Cardiac muscle cell (in vitro differentiated cells and primary cell): ENCODE measurements around the gene DCST2. TPM values are rescaled to one million over a fixed set of nuclear protein-coding genes. Genes with fewer than 3 reads are reported as not detected.

Experiments
- DNase-seq, 2 donors: peaks; one replicate each; pipeline versions ENCODE4 v3.0.0 to v3.0.0-alpha.2; 2010 to 2017; ENCODE audit warnings: low read depth in 1 of 2, low spot score in 1 of 2
- H3K27ac ChIP-seq: fragments of 200-600 bp; sonication (generic); 2 replicates; pipeline ENCODE4 v1.5.1; 2016
- H3K27me3 ChIP-seq: fragments of 200-600 bp; sonication (generic); 2 replicates; pipeline ENCODE4 v1.6.0; 2016; ENCODE audit warnings: control low read depth
- H3K36me3 ChIP-seq: fragments of 200-600 bp; sonication (generic); 2 replicates; pipeline ENCODE4 v1.5.1; 2016; ENCODE audit warnings: control low read depth
- H3K4me1 ChIP-seq: fragments of 200-600 bp; sonication (generic); 2 replicates; pipeline ENCODE4 v1.8.1; 2017; ENCODE audit warnings: low read depth, mild to moderate bottlenecking, mixed run types
- H3K4me3 ChIP-seq: fragments of 200-600 bp; sonication (generic); 2 replicates; pipeline ENCODE4 v1.5.1; 2016; ENCODE audit warnings: mild to moderate bottlenecking
- H3K9me3 ChIP-seq: fragments of 200-600 bp; sonication (generic); 2 replicates; pipeline ENCODE4 v1.5.1; 2017; ENCODE audit warnings: low read depth, mild to moderate bottlenecking, control low read depth
- polyA plus RNA-seq: library from polyadenylated mRNA; unstranded; fragments of >200 nt; fragmentation: Nextera tagmentation; extraction: Ambion mirVana; gene quantifications from 2 replicates; pipeline ENCODE4 v1.2.1, GENCODE V29; 2016
- total RNA-seq: library from RNA; depleted of rRNA; stranded (reverse); fragments of >200 nt; gene quantifications from 2 replicates; pipeline ENCODE4 v1.2.3, GENCODE V29; 2016
- TF ChIP-seq, protein P1 (sequence below): IDR thresholded peaks from 2 replicates; pipeline ENCODE4 v1.5.1; 2012; ENCODE audit warnings: low read depth, mild to moderate bottlenecking, low read length

The DCST2 gene
- total RNA-seq (4.3 and 5.4 TPM in 2 replicates), polyA plus RNA-seq (1.1 and 3.8 TPM in 2 replicates)

DNA sequence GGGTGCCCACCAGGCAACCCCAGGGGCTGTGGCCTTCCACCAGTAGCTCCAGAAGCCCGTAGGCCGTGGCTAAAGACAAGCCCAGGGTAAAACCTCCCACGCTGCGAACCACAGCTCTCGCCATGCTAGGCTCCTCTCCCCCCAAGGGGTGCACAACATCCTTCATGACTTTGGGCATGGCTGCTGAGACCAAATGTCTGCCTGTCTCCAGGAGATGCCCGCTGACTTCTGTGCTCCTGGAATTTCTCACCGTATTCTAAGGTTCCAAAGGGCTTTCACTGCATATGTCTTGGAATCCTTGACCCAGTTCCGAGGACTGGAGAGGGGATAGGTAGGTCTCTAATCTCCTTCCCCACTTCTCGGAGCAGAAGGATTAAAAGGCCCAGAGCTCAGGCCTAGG, at the start of gene DCST2, which contains the start of gene DCST1:
Gene DCST2 (minus strand): TSS at position 258 of the 400 bp plus-strand sequence. CDS start 80 bp downstream, at position 178.
Gene DCST1 (plus strand): TSS at position 301 of the 400 bp plus-strand sequence. CDS start 213 bp downstream, outside the sequence.
- H3K27me3 ChIP-seq: no peaks in the 10 kb centered on the region
- no peaks in the 10 kb centered on the region for H3K9me3 ChIP-seq
- H3K36me3 ChIP-seq: no peaks in the 10 kb centered on the region
- H3K4me3 ChIP-seq: no peak within 1 kb of the TSS
- DNase-seq: no peak
- H3K4me1 ChIP-seq: no peaks in the 10 kb centered on the region
- TF ChIP-seq, protein P1, sequence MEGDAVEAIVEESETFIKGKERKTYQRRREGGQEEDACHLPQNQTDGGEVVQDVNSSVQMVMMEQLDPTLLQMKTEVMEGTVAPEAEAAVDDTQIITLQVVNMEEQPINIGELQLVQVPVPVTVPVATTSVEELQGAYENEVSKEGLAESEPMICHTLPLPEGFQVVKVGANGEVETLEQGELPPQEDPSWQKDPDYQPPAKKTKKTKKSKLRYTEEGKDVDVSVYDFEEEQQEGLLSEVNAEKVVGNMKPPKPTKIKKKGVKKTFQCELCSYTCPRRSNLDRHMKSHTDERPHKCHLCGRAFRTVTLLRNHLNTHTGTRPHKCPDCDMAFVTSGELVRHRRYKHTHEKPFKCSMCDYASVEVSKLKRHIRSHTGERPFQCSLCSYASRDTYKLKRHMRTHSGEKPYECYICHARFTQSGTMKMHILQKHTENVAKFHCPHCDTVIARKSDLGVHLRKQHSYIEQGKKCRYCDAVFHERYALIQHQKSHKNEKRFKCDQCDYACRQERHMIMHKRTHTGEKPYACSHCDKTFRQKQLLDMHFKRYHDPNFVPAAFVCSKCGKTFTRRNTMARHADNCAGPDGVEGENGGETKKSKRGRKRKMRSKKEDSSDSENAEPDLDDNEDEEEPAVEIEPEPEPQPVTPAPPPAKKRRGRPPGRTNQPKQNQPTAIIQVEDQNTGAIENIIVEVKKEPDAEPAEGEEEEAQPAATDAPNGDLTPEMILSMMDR: no peak
- no peak within 1 kb of the TSS for H3K27ac ChIP-seq

DNA sequence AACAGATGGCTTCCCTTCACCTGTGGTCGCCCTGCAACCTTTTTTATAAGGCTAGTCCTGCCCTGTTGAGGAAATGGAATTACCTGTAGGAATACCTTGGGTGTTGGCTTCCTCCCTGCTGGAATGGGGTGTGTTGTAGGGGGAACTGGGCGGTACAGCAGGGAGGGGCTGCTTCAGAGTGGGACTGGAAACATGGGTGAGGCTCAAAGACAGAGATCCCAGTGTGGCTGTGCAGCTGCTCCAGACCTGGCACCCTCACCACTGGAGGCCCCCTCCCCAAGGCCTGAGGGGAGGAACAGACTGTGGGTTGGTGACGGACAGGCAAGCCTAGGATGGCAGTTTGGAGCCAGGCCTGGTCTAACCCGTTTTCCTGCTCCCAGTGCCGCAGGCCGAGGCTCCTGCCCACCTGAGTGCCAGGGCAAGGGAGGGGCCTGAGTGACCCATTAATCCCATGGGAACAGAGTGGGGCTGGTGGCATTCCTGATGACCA, 49.5 kb upstream of the DCST2 start:
- H3K27ac ChIP-seq: no peak overlapping the region
- peaks cover 15% of the 10 kb centered on the region for H3K4me1 ChIP-seq
- no peak overlapping the region for H3K4me3 ChIP-seq
- H3K36me3 ChIP-seq: no peaks in the 10 kb centered on the region
- no peaks in the 10 kb centered on the region for H3K9me3 ChIP-seq
- peaks cover 26% of the 10 kb centered on the region for H3K27me3 ChIP-seq
- TF ChIP-seq, protein P1: no peak
- no peak for DNase-seq

DNA sequence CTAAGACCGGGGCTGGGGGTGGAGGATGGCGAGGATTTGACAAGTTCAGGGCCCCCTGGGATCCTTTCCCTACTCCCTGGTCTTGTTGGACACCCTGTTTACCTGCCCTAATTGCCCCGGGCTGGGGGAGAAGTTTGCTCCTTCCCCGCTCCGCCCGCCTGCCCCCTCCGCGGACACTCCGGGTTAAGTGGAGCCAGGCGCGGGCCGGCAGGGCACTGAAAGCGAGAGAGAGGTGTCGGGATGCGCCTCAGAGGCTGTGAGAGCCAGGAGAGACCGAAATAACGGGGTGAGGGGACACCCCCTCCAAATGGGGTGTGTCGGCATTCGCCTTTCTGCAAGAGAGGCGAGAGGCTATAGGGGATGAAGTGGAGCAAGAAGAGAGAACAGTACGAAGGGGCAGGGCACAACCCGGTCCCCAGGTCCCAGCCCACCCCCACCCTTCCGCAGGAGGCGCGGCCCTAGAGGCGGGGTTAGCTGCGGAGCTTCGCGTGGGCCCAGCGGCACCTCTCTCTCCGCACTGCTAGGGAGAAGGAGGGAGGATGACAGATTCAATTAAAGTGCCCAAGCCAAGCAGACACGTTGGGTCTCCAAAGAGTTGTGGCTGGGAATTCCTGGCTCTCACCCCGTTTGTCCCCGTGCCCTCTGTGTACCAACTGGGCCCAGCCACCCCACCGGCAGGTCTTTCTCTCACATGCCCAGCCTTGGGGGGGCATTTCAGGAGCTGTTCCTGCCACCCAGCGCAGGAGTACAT, 48.9 kb upstream of the DCST2 start:
- H3K4me3 ChIP-seq: peak overlapping the region; percentile 8
- no peaks in the 10 kb centered on the region for H3K9me3 ChIP-seq
- H3K27me3 ChIP-seq: peaks cover 26% of the 10 kb centered on the region
- no peaks in the 10 kb centered on the region for H3K36me3 ChIP-seq
- TF ChIP-seq, protein P1: no peak
- no peak overlapping the region for H3K27ac ChIP-seq
- peak in 1 of 2 donors; percentile 23 for DNase-seq
- peaks cover 14% of the 10 kb centered on the region for H3K4me1 ChIP-seq

DNA sequence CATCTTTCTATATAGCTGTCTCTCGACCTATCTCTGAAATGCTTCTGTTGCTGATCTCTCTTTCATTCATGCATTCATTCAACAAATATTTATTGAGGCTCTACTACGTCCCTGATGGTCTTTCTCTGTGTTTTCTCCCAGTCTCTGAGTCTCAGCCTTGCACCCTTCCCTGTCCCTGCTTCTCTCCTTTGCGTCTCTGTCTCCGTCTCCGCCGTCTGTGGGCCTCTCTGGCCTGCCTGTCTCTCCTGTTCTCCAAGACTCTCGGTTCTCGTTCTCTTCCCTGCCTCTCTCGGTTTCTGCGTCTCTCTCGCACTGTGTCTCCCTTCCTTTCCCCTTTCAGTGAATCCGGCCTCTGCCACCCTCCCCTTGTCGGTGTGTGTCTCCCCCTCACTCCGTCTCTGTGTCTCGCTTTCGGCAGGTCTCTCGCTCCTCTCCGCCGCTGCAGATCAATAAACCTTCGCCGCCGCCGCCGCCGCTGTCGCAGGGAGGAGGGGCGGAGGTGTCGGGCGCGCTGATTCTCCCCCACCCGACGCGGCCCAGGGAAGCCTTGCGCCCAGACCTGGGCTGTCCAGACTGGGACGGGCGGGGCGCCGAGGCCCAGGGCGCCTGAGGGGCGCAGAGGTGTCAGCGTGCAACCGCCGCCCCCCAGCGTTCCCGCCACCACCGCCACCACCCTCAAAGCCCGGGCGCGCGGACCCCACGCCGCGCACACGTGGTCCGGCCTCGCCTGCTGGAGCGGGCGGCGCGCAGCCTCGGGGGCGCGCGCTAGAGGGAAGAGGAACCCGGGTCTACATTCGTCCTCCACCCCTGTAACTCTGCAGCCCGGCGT, 48.1 kb upstream of the DCST2 start:
- Histone ChIP-seq H3K9me3 (no peaks in the 10 kb centered on the region), H3K36me3 (no peaks in the 10 kb centered on the region), H3K27me3 (peaks cover 26% of the 10 kb centered on the region), H3K4me1 (peaks cover 10% of the 10 kb centered on the region), H3K4me3 (peak overlapping the region; percentile 8), H3K27ac (no peak overlapping the region)
- DNase-seq: peak in 1 of 2 donors; percentile 34
- TF ChIP-seq, protein P1: no peak
